GM21723 (cell line): ENCODE measurements around the gene CLRN3.

Experiments
- ATAC-seq: cut with Tn5 transposase; IDR thresholded peaks from one replicate; pipeline ENCODE4 v1.9.1; 2021; ENCODE audit warnings: mild to moderate bottlenecking, moderate library complexity; ENCODE audit not compliant: unreplicated experiment

CLRN3 gene

GRCh38 chr10:127877116-127877515, 15.6 kb downstream of the CLRN3 start:
- ATAC-seq: no peak

GRCh38 chr10:127875916-127876315, 16.8 kb downstream of the CLRN3 start:
- no peak for ATAC-seq

- ATAC-seq: no peak
These were observed 17.3 kb downstream of the CLRN3 start for GRCh38 chr10:127875449-127875765.

GRCh38 chr10:127874671-127875448, 17.9 kb downstream of the CLRN3 start:
- ATAC-seq: no peak

- no peak for ATAC-seq
These were observed 18.8 kb downstream of the CLRN3 start for GRCh38 chr10:127873901-127874470.

- no peak for ATAC-seq
These were observed 19.7 kb downstream of the CLRN3 start for GRCh38 chr10:127872871-127873600.

- no peak for ATAC-seq
These were observed 20.6 kb downstream of the CLRN3 start for GRCh38 chr10:127872011-127872761.

GRCh38 chr10:127871631-127872010, 21.1 kb downstream of the CLRN3 start:
- no peak for ATAC-seq

GRCh38 chr10:127869329-127869728, 23.4 kb downstream of the CLRN3 start:
- ATAC-seq: no peak

- ATAC-seq: no peak
These were observed 24.9 kb downstream of the CLRN3 start for GRCh38 chr10:127867805-127868204.

GRCh38 chr10:127866276-127867013, 26.3 kb downstream of the CLRN3 start:
- no peak for ATAC-seq

- ATAC-seq: no peak
These were observed 29.4 kb downstream of the CLRN3 start for GRCh38 chr10:127863231-127863825.

- ATAC-seq: no peak
These were observed 32.1 kb downstream of the CLRN3 start for GRCh38 chr10:127860592-127860991.

- no peak for ATAC-seq
These were observed 36.8 kb downstream of the CLRN3 start for GRCh38 chr10:127855976-127856375.

- ATAC-seq: no peak
These were observed 37.2 kb downstream of the CLRN3 start for GRCh38 chr10:127855591-127855881.

GRCh38 chr10:127854769-127855590, 37.8 kb downstream of the CLRN3 start:
- ATAC-seq: peak; percentile 71

GRCh38 chr10:127853868-127854768, 38.6 kb downstream of the CLRN3 start:
- ATAC-seq: peak; percentile 74

GRCh38 chr10:127852456-127852855, 40.3 kb downstream of the CLRN3 start:
- no peak for ATAC-seq
